MCF 10A (cell line): Measurements from ENCODE around the gene PTBP1. TPM values are rescaled to one million over a fixed set of nuclear protein-coding genes. Genes with fewer than 3 reads are reported as not detected.

Experiments
- BruUV-seq: library from RNA; stranded (reverse); fragments of 400-500 nt; replicated peaks from 2 replicates; lab custom pipeline; 2021; lab: Mats Ljungman, UMichigan
- CTCF ChIA-PET: fragments of 300-600 bp; sonication (Branson Sonifier 250); formaldehyde crosslinking; extraction: SDS; loops from one replicate; lab custom pipeline; 2021; ENCODE audit warnings: antibody characterized with exemption, inconsistent platforms; lab: Yijun Ruan, JAX
- POLR2A ChIA-PET: fragments of 300-600, 350-650 bp; sonication (Branson Sonifier 250); formaldehyde crosslinking; extraction: SDS; loops from one replicate; lab custom pipeline; 2020; ENCODE audit warnings: antibody characterized with exemption, inconsistent platforms; lab: Yijun Ruan, JAX
- DNase-seq: peaks from one replicate; pipeline ENCODE4 v3.0.0-alpha.2; 2018; ENCODE audit not compliant: unreplicated experiment
- H3K27ac Mint-ChIP-seq: one replicate; pipeline ENCODE4 v1.8.0; 2022; ENCODE audit warnings: mild to moderate bottlenecking, low read depth, mixed read lengths; ENCODE audit not compliant: unreplicated experiment
- H3K27me3 Mint-ChIP-seq: one replicate; pipeline ENCODE4 v1.8.0; 2022; ENCODE audit warnings: mixed read lengths; ENCODE audit not compliant: insufficient read depth, unreplicated experiment
- H3K36me3 Mint-ChIP-seq: one replicate; pipeline ENCODE4 v1.8.0; 2022; ENCODE audit warnings: mild to moderate bottlenecking, moderate library complexity, mixed read lengths; ENCODE audit not compliant: insufficient read depth, unreplicated experiment
- H3K4me1 Mint-ChIP-seq: one replicate; pipeline ENCODE4 v1.8.0; 2022; ENCODE audit warnings: mixed read lengths; ENCODE audit not compliant: insufficient read depth, unreplicated experiment
- H3K4me3 Mint-ChIP-seq: one replicate; pipeline ENCODE4 v1.8.0; 2022; ENCODE audit warnings: mild to moderate bottlenecking, moderate library complexity, mixed read lengths; ENCODE audit not compliant: unreplicated experiment
- H3K9me3 Mint-ChIP-seq: one replicate; pipeline ENCODE4 v1.8.0; 2022; ENCODE audit warnings: mixed read lengths; ENCODE audit not compliant: unreplicated experiment
- intact Hi-C: fragments of 100-400 bp; cut with micrococcal nuclease; formaldehyde crosslinking; loops from 2 replicates; pipeline ENCODE4 v1.14.1; 2022
- total RNA-seq: library from RNA; stranded (reverse); gene quantifications from 2 replicates; pipeline ENCODE4 v1.2.3, GENCODE V29; 2022
- TF ChIP-seq, protein P1 (sequence below): fragments of 200-600 bp; IDR thresholded peaks from one replicate; pipeline ENCODE4 v1.8.0; 2022; ENCODE audit warnings: antibody characterized with exemption, mild to moderate bottlenecking; ENCODE audit not compliant: unreplicated experiment

Gene PTBP1
- total RNA-seq, 1 experiment from 2014 or later = 431 TPM

DNA sequence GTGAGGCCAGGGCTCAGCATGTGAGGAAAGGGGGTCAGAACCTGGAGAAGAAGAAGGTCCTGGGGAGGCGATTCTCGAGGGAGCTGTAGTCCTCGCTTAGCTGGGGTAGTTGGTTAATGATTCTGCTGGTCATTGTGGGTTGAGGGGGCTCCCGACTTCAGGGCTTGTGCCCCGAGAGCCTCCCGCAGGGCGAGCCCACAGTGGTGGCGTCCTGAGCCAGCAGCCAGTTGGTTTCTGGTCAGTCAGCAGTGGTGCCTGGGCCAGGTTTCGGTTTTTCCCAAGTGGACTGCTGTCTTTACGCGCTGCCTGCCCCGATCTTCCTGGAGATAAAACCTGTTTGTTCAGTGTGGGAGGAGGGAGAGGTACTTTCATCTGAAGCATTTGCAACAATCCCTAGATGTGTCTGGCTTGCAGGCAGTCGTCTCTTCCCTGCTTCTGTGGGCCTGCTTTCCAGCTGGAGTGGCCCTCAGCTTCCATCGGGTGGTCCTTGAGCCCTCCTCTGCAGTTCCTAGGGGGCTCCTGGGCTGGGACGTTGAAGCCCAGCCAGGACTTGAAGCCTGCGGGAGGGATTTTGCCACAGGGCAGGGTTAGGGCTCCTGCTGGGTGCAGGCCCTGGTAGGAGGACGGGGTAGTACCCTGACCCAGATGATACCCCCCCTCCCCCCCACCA lies 3.2 kb downstream of the PTBP1 start:
- Mint-ChIP-seq H3K4me3 (peak overlapping the region; percentile 91), H3K9me3 (no peaks in the 10 kb centered on the region), H3K27me3 (no peaks in the 10 kb centered on the region), H3K4me1 (peaks cover 33% of the 10 kb centered on the region), H3K27ac (peak overlapping the region; percentile 70), H3K36me3 (peaks cover 59% of the 10 kb centered on the region)
- BruUV-seq = no TSS peak
- ChIA-PET POLR2A (interaction anchor here (0.6 to 2.4 kb wide), 4 partner anchors 22 to 118 kb away, joined by 3 to 10 read pairs (median 4); no protein-coding TSS in a partner anchor), CTCF (interaction anchor here (0.7 to 1.2 kb wide), 2 partner anchors 56 to 113 kb away, joined by 3 to 6 read pairs; partner anchors contain the start of gene R3HDM4)
- DNase-seq = peak; percentile 39
- intact Hi-C loops = no loop called here
- TF ChIP-seq, protein P1, sequence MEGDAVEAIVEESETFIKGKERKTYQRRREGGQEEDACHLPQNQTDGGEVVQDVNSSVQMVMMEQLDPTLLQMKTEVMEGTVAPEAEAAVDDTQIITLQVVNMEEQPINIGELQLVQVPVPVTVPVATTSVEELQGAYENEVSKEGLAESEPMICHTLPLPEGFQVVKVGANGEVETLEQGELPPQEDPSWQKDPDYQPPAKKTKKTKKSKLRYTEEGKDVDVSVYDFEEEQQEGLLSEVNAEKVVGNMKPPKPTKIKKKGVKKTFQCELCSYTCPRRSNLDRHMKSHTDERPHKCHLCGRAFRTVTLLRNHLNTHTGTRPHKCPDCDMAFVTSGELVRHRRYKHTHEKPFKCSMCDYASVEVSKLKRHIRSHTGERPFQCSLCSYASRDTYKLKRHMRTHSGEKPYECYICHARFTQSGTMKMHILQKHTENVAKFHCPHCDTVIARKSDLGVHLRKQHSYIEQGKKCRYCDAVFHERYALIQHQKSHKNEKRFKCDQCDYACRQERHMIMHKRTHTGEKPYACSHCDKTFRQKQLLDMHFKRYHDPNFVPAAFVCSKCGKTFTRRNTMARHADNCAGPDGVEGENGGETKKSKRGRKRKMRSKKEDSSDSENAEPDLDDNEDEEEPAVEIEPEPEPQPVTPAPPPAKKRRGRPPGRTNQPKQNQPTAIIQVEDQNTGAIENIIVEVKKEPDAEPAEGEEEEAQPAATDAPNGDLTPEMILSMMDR = no peak

DNA sequence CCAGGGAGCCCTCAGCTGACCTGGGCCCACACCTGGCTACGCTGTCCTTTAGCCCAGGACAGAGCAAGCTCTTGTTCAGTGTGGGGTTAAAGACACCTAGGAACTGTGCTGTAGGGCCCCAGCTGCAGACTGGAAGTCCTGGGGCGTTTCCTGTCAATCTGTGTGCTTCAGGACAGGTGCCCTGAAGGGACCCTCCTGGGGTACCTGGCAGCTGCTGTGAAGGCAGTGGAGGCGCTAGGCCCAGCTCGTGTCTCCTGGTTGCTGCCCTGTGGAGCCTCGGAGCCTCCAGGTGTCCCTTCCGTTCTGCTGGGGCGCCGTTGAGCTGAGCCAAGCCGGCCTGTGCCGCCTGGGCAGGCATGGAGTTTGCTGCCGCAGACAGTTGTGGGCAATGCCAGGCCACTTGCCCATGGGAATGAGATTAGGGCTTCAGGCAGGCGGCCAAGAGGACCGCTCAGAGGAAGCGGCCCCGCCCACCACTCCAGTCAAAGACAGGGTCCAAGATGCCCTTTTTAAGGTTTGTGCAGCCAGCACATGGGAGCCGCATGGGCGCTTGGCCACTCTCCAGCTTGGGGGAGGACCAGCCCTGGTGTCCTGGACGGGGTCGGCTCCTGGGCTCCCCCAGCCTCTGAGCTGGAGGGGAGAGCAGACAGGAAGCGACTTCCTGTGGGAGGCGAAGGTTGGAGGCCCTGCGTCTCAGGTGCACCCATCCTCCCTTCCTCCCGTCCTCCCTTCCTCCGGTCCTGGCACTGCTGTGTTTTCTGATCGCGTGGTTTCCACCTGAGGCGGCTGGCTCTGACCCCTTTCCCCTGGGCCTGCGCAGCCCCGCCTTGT lies 4.0 kb downstream of the PTBP1 start:
- H3K4me1 Mint-ChIP-seq = peaks cover 33% of the 10 kb centered on the region
- ChIA-PET CTCF (interaction anchor here (0.7 kb wide), 1 partner anchor 56 kb away, joined by 3 read pairs; no protein-coding TSS in a partner anchor), POLR2A (interaction anchor here (0.6 to 1.6 kb wide), 6 partner anchors 9 to 131 kb away, joined by 3 to 5 read pairs (median 3); no protein-coding TSS in a partner anchor)
- no peaks in the 10 kb centered on the region for H3K27me3 Mint-ChIP-seq
- H3K9me3 Mint-ChIP-seq = no peaks in the 10 kb centered on the region
- H3K36me3 Mint-ChIP-seq = peaks cover 63% of the 10 kb centered on the region
- H3K27ac Mint-ChIP-seq = no peak overlapping the region
- peak; percentile 75 for DNase-seq
- intact Hi-C loops = no loop called here
- H3K4me3 Mint-ChIP-seq = peak overlapping the region; percentile 61
- TF ChIP-seq, protein P1 = no peak
- no TSS peak for BruUV-seq

DNA sequence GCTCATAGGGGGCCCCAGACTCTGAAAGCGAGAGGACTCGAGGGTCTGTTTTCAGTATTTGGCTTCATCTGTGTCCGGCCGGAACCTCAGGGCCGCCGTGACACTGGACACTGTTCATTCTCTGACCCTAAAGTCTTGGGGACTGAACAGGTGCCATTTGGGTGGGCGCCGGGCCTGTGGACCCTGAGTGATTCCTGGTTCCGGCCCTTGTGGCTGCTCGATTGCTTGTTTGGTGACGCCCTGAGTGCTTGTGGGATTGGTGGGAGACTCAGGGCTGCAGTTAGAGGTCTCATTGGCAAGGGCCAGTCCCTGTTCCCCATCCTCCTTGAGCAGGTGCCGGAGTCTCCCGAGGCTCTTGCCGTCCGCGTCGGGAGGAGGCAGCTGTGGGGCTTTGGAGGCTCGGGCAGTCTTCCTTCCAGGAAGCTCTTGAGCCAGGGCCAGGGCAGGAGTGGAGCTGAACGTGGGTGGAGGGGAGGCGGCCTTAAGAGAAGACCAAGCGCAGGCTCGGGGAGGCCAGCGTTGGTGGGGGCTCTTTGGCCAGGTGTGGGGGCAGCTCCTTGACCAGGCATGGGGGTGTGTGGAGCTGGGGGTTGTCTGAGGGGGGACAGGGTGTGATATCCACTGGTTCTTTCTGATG lies 4.7 kb downstream of the PTBP1 start:
- H3K4me3 Mint-ChIP-seq = peak overlapping the region; percentile 61
- intact Hi-C loops = no loop called here
- TF ChIP-seq, protein P1 = no peak
- H3K27me3 Mint-ChIP-seq = no peaks in the 10 kb centered on the region
- POLR2A ChIA-PET = interaction anchor here (0.7 to 1.6 kb wide), 4 partner anchors 24 to 130 kb away, joined by 3 to 5 read pairs (median 3); partner anchors contain the start of genes MED16 and RNU6-9
- H3K27ac Mint-ChIP-seq = peak overlapping the region; percentile 46
- BruUV-seq = no TSS peak
- H3K4me1 Mint-ChIP-seq = peaks cover 33% of the 10 kb centered on the region
- no peak for DNase-seq
- peaks cover 70% of the 10 kb centered on the region for H3K36me3 Mint-ChIP-seq
- CTCF ChIA-PET = interaction anchor here (0.8 kb wide), 1 partner anchor 296 kb away, joined by 3 read pairs; no protein-coding TSS in a partner anchor
- no peaks in the 10 kb centered on the region for H3K9me3 Mint-ChIP-seq
